ENCODE measurements around the gene PVR.

- TF ChIP-seq CTCF (IDR thresholded peaks at IDR 0.05), result no peak
- TF ChIP-seq EP300 (IDR thresholded peaks at IDR 0.05; ENCODE audit: borderline replicate concordance in 1 of 2, low read depth in 1 of 2, low read length in 1 of 2), result no peak
- TF ChIP-seq REST (IDR thresholded peaks at IDR 0.05; ENCODE audit: low read depth, low read length), result no peak
- TF ChIP-seq, protein P1, sequence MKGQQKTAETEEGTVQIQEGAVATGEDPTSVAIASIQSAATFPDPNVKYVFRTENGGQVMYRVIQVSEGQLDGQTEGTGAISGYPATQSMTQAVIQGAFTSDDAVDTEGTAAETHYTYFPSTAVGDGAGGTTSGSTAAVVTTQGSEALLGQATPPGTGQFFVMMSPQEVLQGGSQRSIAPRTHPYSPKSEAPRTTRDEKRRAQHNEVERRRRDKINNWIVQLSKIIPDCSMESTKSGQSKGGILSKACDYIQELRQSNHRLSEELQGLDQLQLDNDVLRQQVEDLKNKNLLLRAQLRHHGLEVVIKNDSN (IDR thresholded peaks at IDR 0.05; ENCODE audit: borderline replicate concordance, low read depth), result no peak
- no peak for TF ChIP-seq RFX5 (IDR thresholded peaks at IDR 0.05; ENCODE audit: low read length)
- TF ChIP-seq GABPA (IDR thresholded peaks at IDR 0.05; ENCODE audit: low read depth), result no peak
- TF ChIP-seq ELF1 (IDR thresholded peaks at IDR 0.05), result no peak
- TF ChIP-seq YY1 (IDR thresholded peaks at IDR 0.05; ENCODE audit: low read depth), result no peak
- no peak for TF ChIP-seq SMC3 (IDR thresholded peaks at IDR 0.05; ENCODE audit: low read depth, low read length)
- no peak for TF ChIP-seq MXI1 (IDR thresholded peaks at IDR 0.05; ENCODE audit: low read depth, low read length)
Measured at GRCh38 chr19:44682807-44683206, 39.1 kb downstream of the PVR start.

All from SK-N-SH (cell line).